Osteocyte (in vitro differentiated cells): ENCODE results near the gene CDKN1C. TPM values are rescaled to one million over a fixed set of nuclear protein-coding genes. Genes with fewer than 3 reads are reported as not detected.

Experiments
- DNase-seq: peaks from one replicate; pipeline ENCODE4 v3.0.0; 2021; ENCODE audit warnings: mixed read lengths; ENCODE audit not compliant: unreplicated experiment; ENCODE audit errors: extremely low spot score
- H3K27ac Mint-ChIP-seq: one replicate; pipeline ENCODE4 v1.8.0; 2021; ENCODE audit warnings: mild to moderate bottlenecking, mixed read lengths; ENCODE audit not compliant: unreplicated experiment
- H3K27me3 Mint-ChIP-seq: one replicate; pipeline ENCODE4 v1.8.0; 2021; ENCODE audit warnings: mixed read lengths; ENCODE audit not compliant: unreplicated experiment
- H3K36me3 Mint-ChIP-seq: one replicate; pipeline ENCODE4 v1.8.0; 2021; ENCODE audit warnings: mixed read lengths; ENCODE audit not compliant: unreplicated experiment
- H3K4me1 Mint-ChIP-seq: one replicate; pipeline ENCODE4 v1.8.0; 2021; ENCODE audit warnings: mixed read lengths; ENCODE audit not compliant: unreplicated experiment
- H3K4me3 Mint-ChIP-seq: one replicate; pipeline ENCODE4 v1.8.0; 2021; ENCODE audit warnings: mild to moderate bottlenecking, moderate library complexity, mixed read lengths; ENCODE audit not compliant: unreplicated experiment
- H3K9me3 Mint-ChIP-seq: one replicate; pipeline ENCODE4 v1.8.0; 2021; ENCODE audit warnings: mixed read lengths; ENCODE audit not compliant: unreplicated experiment
- total RNA-seq: library from RNA; stranded (reverse); gene quantifications from 2 replicates; pipeline ENCODE4 v1.2.1, GENCODE V29; 2021
- TF ChIP-seq, protein P1 (sequence below): fragments of 200-600 bp; sonication (generic); IDR thresholded peaks from 2 replicates; pipeline ENCODE4 v1.5.0; 2021; ENCODE audit warnings: antibody characterized with exemption, mild to moderate bottlenecking, moderate library complexity

Gene CDKN1C
- total RNA-seq, 1 donor from 2014 or later: 19.2 TPM

DNA sequence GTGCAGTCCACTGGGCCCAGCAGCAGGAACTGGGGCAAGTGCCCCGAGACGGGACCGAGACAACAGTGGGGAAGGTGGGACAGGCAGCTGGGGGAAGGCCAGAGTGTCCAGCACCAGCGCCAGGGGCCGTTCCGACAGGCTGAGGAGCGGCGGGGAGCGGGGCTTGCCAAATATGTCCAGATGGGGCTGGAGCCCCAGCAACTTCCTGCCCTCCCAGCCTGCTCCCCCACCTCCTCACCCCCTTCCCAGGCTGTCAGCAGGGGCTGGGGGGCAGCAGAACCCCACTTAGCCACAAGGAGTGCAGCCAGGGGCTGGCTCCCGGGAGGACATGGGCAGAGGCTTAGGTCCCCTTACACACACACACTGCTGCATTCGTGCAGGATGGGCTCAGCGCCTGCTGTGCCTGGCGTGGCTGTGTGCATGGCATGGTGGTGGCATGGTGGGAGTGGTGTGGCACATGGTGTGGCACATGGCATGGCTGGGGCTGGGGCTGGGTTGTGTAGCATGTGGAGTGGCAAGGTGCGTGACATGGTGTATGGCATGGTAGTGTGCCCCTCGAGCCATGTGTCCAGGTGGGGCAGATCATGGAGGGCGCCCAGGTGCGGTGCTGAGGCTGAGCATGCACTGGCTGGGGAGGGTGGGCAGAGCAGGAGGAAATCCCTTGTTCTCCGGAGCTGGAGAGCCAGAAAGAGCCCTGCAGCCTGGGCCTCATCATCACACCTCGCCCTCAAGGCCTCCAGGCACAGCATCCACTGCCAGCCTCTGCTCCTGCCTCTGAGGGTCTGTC is 51.7 kb downstream of the CDKN1C start:
- H3K27me3 Mint-ChIP-seq: peaks cover 6% of the 10 kb centered on the region
- H3K27ac Mint-ChIP-seq: no peak overlapping the region
- no peak for DNase-seq
- H3K9me3 Mint-ChIP-seq: peaks cover 8% of the 10 kb centered on the region
- peaks cover 4% of the 10 kb centered on the region for H3K36me3 Mint-ChIP-seq
- TF ChIP-seq, protein P1, sequence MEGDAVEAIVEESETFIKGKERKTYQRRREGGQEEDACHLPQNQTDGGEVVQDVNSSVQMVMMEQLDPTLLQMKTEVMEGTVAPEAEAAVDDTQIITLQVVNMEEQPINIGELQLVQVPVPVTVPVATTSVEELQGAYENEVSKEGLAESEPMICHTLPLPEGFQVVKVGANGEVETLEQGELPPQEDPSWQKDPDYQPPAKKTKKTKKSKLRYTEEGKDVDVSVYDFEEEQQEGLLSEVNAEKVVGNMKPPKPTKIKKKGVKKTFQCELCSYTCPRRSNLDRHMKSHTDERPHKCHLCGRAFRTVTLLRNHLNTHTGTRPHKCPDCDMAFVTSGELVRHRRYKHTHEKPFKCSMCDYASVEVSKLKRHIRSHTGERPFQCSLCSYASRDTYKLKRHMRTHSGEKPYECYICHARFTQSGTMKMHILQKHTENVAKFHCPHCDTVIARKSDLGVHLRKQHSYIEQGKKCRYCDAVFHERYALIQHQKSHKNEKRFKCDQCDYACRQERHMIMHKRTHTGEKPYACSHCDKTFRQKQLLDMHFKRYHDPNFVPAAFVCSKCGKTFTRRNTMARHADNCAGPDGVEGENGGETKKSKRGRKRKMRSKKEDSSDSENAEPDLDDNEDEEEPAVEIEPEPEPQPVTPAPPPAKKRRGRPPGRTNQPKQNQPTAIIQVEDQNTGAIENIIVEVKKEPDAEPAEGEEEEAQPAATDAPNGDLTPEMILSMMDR: no peak
- H3K4me1 Mint-ChIP-seq: peaks cover 12% of the 10 kb centered on the region
- H3K4me3 Mint-ChIP-seq: no peak overlapping the region

Other genes with a start within 250 kb of the CDKN1C start
- gene KCNQ1OT1, start 185.8 kb downstream of the CDKN1C start, total RNA-seq: 3.4 and 3.9 TPM in 2 replicates
- 89.6 and 96.1 TPM in 2 replicates for gene PHLDA2, start 43.6 kb upstream of the CDKN1C start, total RNA-seq
- gene NAP1L4, start 106.6 kb upstream of the CDKN1C start, total RNA-seq: 147 and 148 TPM in 2 replicates
- 134 and 148 TPM in 2 replicates for gene CARS1, start 171.6 kb upstream of the CDKN1C start, total RNA-seq